Ishikawa (cell line): ENCODE measurements around the gene NMNAT3.

ENCODE experiments used
- CEBPB ChIP-seq: IDR thresholded peaks from 2 replicates; pipeline ENCODE4 v1.6.1; 2012
- CREB1 ChIP-seq: IDR thresholded peaks from 2 replicates; pipeline ENCODE4 v1.6.1; 2012; ENCODE audit warnings: low read depth
- EGR1 ChIP-seq: IDR thresholded peaks from 2 replicates; pipeline ENCODE4 v1.6.1; 2012
- EP300 ChIP-seq: IDR thresholded peaks from 2 replicates; pipeline ENCODE4 v1.6.1; 2012; ENCODE audit warnings: borderline replicate concordance
- FOXM1 ChIP-seq: IDR thresholded peaks from 2 replicates; pipeline ENCODE4 v1.6.1; 2012; ENCODE audit warnings: low read depth, borderline replicate concordance
- MAX ChIP-seq: IDR thresholded peaks from 2 replicates; pipeline ENCODE4 v1.6.1; 2012
- NFIC ChIP-seq: IDR thresholded peaks from 2 replicates; pipeline ENCODE4 v1.6.1; 2012
- RAD21 ChIP-seq: IDR thresholded peaks from 2 replicates; pipeline ENCODE4 v1.6.1; 2012; ENCODE audit warnings: low read depth
- REST ChIP-seq: IDR thresholded peaks from 2 replicates; pipeline ENCODE4 v1.6.1; 2012; ENCODE audit warnings: low read depth, mild to moderate bottlenecking
- TAF1 ChIP-seq: IDR thresholded peaks from 2 replicates; pipeline ENCODE4 v1.6.1; 2012; ENCODE audit warnings: low read depth, mild to moderate bottlenecking
- TCF12 ChIP-seq: IDR thresholded peaks from 2 replicates; pipeline ENCODE4 v1.6.1; 2012; ENCODE audit warnings: low read depth
- TEAD4 ChIP-seq: IDR thresholded peaks from 2 replicates; pipeline ENCODE4 v1.6.1; 2012
- USF1 ChIP-seq: IDR thresholded peaks from 2 replicates; pipeline ENCODE4 v1.6.1; 2012
- YY1 ChIP-seq: IDR thresholded peaks from 2 replicates; pipeline ENCODE4 v1.6.1; 2012; ENCODE audit warnings: low read depth
- ZBTB7A ChIP-seq: IDR thresholded peaks from 2 replicates; pipeline ENCODE4 v1.6.1; 2012; ENCODE audit warnings: low read depth

Gene NMNAT3

GRCh38 chr3:139523718-139524117, 154.1 kb downstream of the NMNAT3 start:
- TF ChIP-seq EGR1 (no peak), CREB1 (no peak), CEBPB (no peak), NFIC (no peak), YY1 (no peak), ZBTB7A (no peak), FOXM1 (no peak), USF1 (no peak), REST (no peak), RAD21 (no peak), TAF1 (no peak), MAX (no peak), EP300 (no peak), TCF12 (no peak), TEAD4 (no peak)

GRCh38 chr3:139523166-139523565, 154.6 kb downstream of the NMNAT3 start:
- TF ChIP-seq MAX (no peak), TAF1 (no peak), EP300 (no peak), CEBPB (no peak), EGR1 (no peak), USF1 (no peak), TCF12 (no peak), ZBTB7A (no peak), TEAD4 (no peak), RAD21 (no peak), YY1 (no peak), FOXM1 (no peak), CREB1 (no peak), REST (no peak), NFIC (no peak)

- TF ChIP-seq RAD21 (peak; percentile 41), TEAD4 (no peak)
Observed at GRCh38 chr3:139522421-139522820, 155.4 kb downstream of the NMNAT3 start.

- TF ChIP-seq YY1 (no peak), EP300 (no peak), TAF1 (no peak), USF1 (no peak), TEAD4 (no peak), TCF12 (no peak), REST (no peak), MAX (no peak), ZBTB7A (no peak), RAD21 (no peak), NFIC (no peak), CREB1 (no peak), EGR1 (no peak), CEBPB (no peak), FOXM1 (no peak)
Observed at GRCh38 chr3:139521816-139522215, 156.0 kb downstream of the NMNAT3 start.
